ENCODE results near the gene SLC6A6.

DNA sequence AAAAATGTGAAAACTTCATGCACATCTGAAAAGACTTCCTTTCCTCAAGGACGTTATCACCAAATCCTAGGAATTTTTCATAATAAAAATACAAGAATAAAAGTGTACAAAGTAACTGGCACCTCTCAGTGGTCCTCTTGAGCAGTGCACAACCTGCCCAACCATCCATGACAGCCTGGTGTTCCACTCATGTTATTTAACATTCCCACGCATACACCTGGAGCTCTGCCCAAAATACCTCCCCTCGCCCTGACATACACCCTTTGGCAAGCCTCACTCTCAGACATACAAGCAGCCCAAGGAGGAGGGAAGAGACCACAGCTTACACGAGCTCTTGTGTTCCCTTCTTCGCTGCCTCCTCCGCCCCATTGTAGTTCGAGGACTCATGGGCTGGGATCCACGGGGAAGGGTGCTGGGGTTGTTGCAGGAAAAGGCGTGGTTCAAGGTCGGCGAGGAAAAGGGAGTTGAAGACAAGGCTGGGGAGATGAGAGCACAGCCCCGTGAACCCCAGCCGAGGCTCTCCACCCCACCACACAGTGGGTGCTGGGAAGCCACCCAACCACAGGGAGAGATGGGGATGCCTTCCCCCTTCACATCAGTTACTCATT, 114.4 kb downstream of the SLC6A6 start:
- TF ChIP-seq, protein P1, sequence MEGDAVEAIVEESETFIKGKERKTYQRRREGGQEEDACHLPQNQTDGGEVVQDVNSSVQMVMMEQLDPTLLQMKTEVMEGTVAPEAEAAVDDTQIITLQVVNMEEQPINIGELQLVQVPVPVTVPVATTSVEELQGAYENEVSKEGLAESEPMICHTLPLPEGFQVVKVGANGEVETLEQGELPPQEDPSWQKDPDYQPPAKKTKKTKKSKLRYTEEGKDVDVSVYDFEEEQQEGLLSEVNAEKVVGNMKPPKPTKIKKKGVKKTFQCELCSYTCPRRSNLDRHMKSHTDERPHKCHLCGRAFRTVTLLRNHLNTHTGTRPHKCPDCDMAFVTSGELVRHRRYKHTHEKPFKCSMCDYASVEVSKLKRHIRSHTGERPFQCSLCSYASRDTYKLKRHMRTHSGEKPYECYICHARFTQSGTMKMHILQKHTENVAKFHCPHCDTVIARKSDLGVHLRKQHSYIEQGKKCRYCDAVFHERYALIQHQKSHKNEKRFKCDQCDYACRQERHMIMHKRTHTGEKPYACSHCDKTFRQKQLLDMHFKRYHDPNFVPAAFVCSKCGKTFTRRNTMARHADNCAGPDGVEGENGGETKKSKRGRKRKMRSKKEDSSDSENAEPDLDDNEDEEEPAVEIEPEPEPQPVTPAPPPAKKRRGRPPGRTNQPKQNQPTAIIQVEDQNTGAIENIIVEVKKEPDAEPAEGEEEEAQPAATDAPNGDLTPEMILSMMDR (IDR thresholded peaks at IDR 0.05) = no peak
- TF ChIP-seq EP300 (IDR thresholded peaks at IDR 0.05) = no peak

All from gastroesophageal sphincter (tissue), 3 donors.